Dendritic cell treated with granulocyte-macrophage colony-stimulating factor and Interleukin-4, amounts not matched to agents 40 ng/mL and 50 ng/mL, for 4 days (primary cell): ENCODE results near the gene ACO2.

Experiments used
- H3K27ac Mint-ChIP-seq: one replicate; pipeline ENCODE4 v1.8.0; 2022; ENCODE audit warnings: mild to moderate bottlenecking, mixed read lengths
- H3K27me3 Mint-ChIP-seq: one replicate; pipeline ENCODE4 v1.8.0; 2022; ENCODE audit warnings: mild to moderate bottlenecking, mixed read lengths
- H3K36me3 Mint-ChIP-seq: one replicate; pipeline ENCODE4 v1.8.0; 2022; ENCODE audit warnings: low read depth, mixed read lengths
- H3K4me1 Mint-ChIP-seq: one replicate; pipeline ENCODE4 v1.8.0; 2022; ENCODE audit warnings: low read depth, mixed read lengths
- H3K4me3 Mint-ChIP-seq: one replicate; pipeline ENCODE4 v1.8.0; 2022; ENCODE audit warnings: mild to moderate bottlenecking, moderate library complexity, mixed read lengths
- H3K9me3 Mint-ChIP-seq: one replicate; pipeline ENCODE4 v1.8.0; 2022; ENCODE audit warnings: mixed read lengths
- intact Hi-C: fragments of 100-400 bp; cut with micrococcal nuclease; formaldehyde crosslinking; loops from one replicate; pipeline ENCODE4 v1.15.0; 2022

Gene ACO2

DNA sequence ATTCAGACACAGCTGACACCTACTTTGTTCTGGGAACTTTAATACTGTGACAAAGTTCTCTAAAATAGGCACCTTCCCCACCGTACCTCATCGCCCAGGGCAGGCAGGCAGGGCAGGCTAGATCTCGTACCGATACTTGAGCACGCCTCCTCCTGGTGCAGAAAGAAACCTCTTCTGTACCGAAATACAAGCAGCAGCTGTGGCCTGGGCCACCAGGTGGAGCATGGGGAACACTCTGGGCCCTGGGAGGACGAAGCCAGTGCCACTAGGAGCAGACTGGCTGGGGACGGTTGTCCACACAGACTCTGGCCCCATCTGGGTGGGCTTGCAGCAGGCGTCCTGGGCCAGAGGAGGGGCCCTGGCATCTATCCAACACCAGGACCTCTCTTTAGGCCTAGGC is 108.0 kb downstream of the ACO2 start:
- intact Hi-C loops = loop anchor here (2.0 kb wide), 1 partner anchor 20 kb away; no protein-coding TSS in a partner anchor
- no peak overlapping the region for H3K27ac Mint-ChIP-seq
- peaks cover 61% of the 10 kb centered on the region for H3K36me3 Mint-ChIP-seq
- H3K9me3 Mint-ChIP-seq = no peaks in the 10 kb centered on the region
- H3K4me1 Mint-ChIP-seq = no peaks in the 10 kb centered on the region
- no peaks in the 10 kb centered on the region for H3K27me3 Mint-ChIP-seq
- H3K4me3 Mint-ChIP-seq = no peak overlapping the region

DNA sequence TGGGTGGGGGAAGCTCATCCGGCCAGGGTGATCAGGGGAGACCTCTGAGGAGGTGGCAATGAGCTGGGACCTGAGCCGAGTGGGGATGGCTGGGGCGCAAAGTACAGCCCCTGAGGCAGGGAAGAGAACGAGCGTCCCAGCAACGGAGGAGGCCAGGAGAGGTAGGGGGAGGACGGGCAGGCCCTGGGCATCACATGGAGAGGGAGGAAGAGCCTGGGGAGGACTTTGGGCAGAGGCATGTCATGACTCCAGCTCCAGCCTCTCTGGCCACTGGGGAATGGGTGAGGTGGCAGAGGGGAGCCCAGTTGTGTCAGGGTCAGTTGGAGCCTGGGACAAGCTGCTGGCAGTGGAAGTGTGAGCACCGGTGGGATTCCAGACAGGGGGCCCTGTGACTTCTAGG is 109.2 kb downstream of the ACO2 start:
- H3K4me1 Mint-ChIP-seq = peaks cover 11% of the 10 kb centered on the region
- no peak overlapping the region for H3K27ac Mint-ChIP-seq

More for the DNA sequence above, 109.2 kb downstream of the ACO2 start:
- Mint-ChIP-seq H3K36me3 (peaks cover 71% of the 10 kb centered on the region), H3K9me3 (no peaks in the 10 kb centered on the region), H3K27me3 (no peaks in the 10 kb centered on the region), H3K4me3 (no peak overlapping the region)
- intact Hi-C loops = no loop called here
